PFSK-1 (cell line): ENCODE data around the gene SARS1.

ENCODE experiments used
- FOXP2 ChIP-seq: optimal IDR thresholded peaks from 2 replicates; pipeline ENCODE3; 2011; ENCODE audit warnings: borderline replicate concordance, control low read depth, inconsistent platforms; ENCODE audit not compliant: insufficient read depth; ENCODE audit errors: extremely low read length, extremely low read depth
- POLR2AphosphoS5 ChIP-seq: IDR thresholded peaks from 2 replicates; pipeline ENCODE4 v1.6.1; 2012; ENCODE audit warnings: low read depth, mild to moderate bottlenecking, control low read depth, low read length, moderate library complexity
- REST ChIP-seq, 2 experiments: IDR thresholded peaks; 2 replicates each; pipeline versions ENCODE4 v1.6.1 to v1.8.0; 2011 to 2012; ENCODE audit warnings: low read depth in 2 of 2, low read length in 2 of 2, control low read depth in 1 of 2, inconsistent platforms in 1 of 2, mild to moderate bottlenecking in 1 of 2, moderate library complexity in 1 of 2; ENCODE audit not compliant: insufficient read depth in 1 of 2
- SIN3A ChIP-seq: IDR thresholded peaks from 2 replicates; pipeline ENCODE4 v1.6.1; 2012; ENCODE audit warnings: mild to moderate bottlenecking, low read length, moderate library complexity, borderline replicate concordance; ENCODE audit not compliant: insufficient read depth
- TAF1 ChIP-seq: IDR thresholded peaks from 2 replicates; pipeline ENCODE4 v1.6.1; 2012; ENCODE audit warnings: low read length, control low read depth, borderline replicate concordance; ENCODE audit not compliant: insufficient read depth

GRCh38 chr1:109238382-109238781, 24.7 kb downstream of the SARS1 start:
- TF ChIP-seq POLR2AphosphoS5, result no peak
- TF ChIP-seq SIN3A, result no peak
- TF ChIP-seq REST (IDR thresholded peaks at IDR 0.05; ENCODE audit: insufficient read depth in 1 of 2, low read depth in 2 of 2, low read length in 2 of 2), result no peak
- no peak for TF ChIP-seq FOXP2
- TF ChIP-seq TAF1, result no peak
